ENCODE data around the gene MYOM3. TPM values are rescaled to one million over a fixed set of nuclear protein-coding genes. Genes with fewer than 3 reads are reported as not detected.

The MYOM3 gene
- total RNA-seq, 1 experiment from 2014 or later, result 0.05 TPM

GRCh38 chr1:24134376-24134775 lies 22.4 kb upstream of the MYOM3 start:
- POLR2A ChIA-PET, result no interaction called here

GRCh38 chr1:24133819-24134218 lies 21.9 kb upstream of the MYOM3 start:
- ATAC-seq (no peak), DNase-seq (ENCODE audit: low read depth, low spot score) (no peak)
- no peaks in the 10 kb centered on the region; the same call in 1 of the 2 replicates for H3K9me3 ChIP-seq (ENCODE audit: control insufficient read depth, insufficient read depth, low read depth, low read length)
- ChIA-PET CTCF (no interaction called here), POLR2A (no interaction called here)
- no peak overlapping the region for H3K27ac ChIP-seq (ENCODE audit: low read length)
- TF ChIP-seq POLR2AphosphoS5 (IDR thresholded peaks at IDR 0.05; ENCODE audit: low read depth, low read length), result no peak
- H3K27me3 ChIP-seq (ENCODE audit: control insufficient read depth, insufficient read depth, low read length), result no peaks in the 10 kb centered on the region
- in situ Hi-C loops (cut with HindIII; ENCODE audit: low pct_unique_long_range_greater_than_20kb, low sequenced_read_pairs), result no loop called here
- no peak overlapping the region for H3K4me3 ChIP-seq (ENCODE audit: low read depth in 2 of 2, low read length in 2 of 2)
- H3K4me1 ChIP-seq (ENCODE audit: control insufficient read depth, insufficient read depth, low read length), result no peaks in the 10 kb centered on the region
- intact Hi-C loops (cut with micrococcal nuclease; ENCODE audit: unreplicated experiment), result no loop called here
- BruUV-seq (replicated peaks), result no TSS peak
- no peaks in the 10 kb centered on the region for H3K36me3 ChIP-seq (ENCODE audit: control insufficient read depth, insufficient read depth, low read length)

More at GRCh38 chr1:24134376-24134775, 22.4 kb upstream of the MYOM3 start:
- H3K36me3 ChIP-seq (ENCODE audit: control insufficient read depth, insufficient read depth, low read length), result no peaks in the 10 kb centered on the region
- intact Hi-C loops (cut with micrococcal nuclease; ENCODE audit: unreplicated experiment), result no loop called here
- no peak for DNase-seq (ENCODE audit: low read depth, low spot score)
- H3K4me3 ChIP-seq (ENCODE audit: low read depth in 2 of 2, low read length in 2 of 2), result no peak overlapping the region
- H3K9me3 ChIP-seq (ENCODE audit: control insufficient read depth, insufficient read depth, low read depth, low read length), result no peaks in the 10 kb centered on the region; the same call in 1 of the 2 replicates
- in situ Hi-C loops (cut with HindIII; ENCODE audit: low pct_unique_long_range_greater_than_20kb, low sequenced_read_pairs), result no loop called here
- no peaks in the 10 kb centered on the region for H3K4me1 ChIP-seq (ENCODE audit: control insufficient read depth, insufficient read depth, low read length)
- CTCF ChIA-PET, result no interaction called here
- ATAC-seq, result no peak
- no peaks in the 10 kb centered on the region for H3K27me3 ChIP-seq (ENCODE audit: control insufficient read depth, insufficient read depth, low read length)
- H3K27ac ChIP-seq (ENCODE audit: low read length), result no peak overlapping the region
- TF ChIP-seq TCF7L2 (IDR thresholded peaks at IDR 0.05; ENCODE audit: low read depth, low read length), result no peak
- TF ChIP-seq, protein P1, sequence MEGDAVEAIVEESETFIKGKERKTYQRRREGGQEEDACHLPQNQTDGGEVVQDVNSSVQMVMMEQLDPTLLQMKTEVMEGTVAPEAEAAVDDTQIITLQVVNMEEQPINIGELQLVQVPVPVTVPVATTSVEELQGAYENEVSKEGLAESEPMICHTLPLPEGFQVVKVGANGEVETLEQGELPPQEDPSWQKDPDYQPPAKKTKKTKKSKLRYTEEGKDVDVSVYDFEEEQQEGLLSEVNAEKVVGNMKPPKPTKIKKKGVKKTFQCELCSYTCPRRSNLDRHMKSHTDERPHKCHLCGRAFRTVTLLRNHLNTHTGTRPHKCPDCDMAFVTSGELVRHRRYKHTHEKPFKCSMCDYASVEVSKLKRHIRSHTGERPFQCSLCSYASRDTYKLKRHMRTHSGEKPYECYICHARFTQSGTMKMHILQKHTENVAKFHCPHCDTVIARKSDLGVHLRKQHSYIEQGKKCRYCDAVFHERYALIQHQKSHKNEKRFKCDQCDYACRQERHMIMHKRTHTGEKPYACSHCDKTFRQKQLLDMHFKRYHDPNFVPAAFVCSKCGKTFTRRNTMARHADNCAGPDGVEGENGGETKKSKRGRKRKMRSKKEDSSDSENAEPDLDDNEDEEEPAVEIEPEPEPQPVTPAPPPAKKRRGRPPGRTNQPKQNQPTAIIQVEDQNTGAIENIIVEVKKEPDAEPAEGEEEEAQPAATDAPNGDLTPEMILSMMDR (IDR thresholded peaks at IDR 0.05), result no peak
- TF ChIP-seq, protein P2, sequence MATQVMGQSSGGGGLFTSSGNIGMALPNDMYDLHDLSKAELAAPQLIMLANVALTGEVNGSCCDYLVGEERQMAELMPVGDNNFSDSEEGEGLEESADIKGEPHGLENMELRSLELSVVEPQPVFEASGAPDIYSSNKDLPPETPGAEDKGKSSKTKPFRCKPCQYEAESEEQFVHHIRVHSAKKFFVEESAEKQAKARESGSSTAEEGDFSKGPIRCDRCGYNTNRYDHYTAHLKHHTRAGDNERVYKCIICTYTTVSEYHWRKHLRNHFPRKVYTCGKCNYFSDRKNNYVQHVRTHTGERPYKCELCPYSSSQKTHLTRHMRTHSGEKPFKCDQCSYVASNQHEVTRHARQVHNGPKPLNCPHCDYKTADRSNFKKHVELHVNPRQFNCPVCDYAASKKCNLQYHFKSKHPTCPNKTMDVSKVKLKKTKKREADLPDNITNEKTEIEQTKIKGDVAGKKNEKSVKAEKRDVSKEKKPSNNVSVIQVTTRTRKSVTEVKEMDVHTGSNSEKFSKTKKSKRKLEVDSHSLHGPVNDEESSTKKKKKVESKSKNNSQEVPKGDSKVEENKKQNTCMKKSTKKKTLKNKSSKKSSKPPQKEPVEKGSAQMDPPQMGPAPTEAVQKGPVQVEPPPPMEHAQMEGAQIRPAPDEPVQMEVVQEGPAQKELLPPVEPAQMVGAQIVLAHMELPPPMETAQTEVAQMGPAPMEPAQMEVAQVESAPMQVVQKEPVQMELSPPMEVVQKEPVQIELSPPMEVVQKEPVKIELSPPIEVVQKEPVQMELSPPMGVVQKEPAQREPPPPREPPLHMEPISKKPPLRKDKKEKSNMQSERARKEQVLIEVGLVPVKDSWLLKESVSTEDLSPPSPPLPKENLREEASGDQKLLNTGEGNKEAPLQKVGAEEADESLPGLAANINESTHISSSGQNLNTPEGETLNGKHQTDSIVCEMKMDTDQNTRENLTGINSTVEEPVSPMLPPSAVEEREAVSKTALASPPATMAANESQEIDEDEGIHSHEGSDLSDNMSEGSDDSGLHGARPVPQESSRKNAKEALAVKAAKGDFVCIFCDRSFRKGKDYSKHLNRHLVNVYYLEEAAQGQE (IDR thresholded peaks at IDR 0.05; ENCODE audit: insufficient read depth in 1 of 2, low read depth in 2 of 2, low read length in 1 of 2), result no peak
- no peak for TF ChIP-seq SIN3A (IDR thresholded peaks at IDR 0.05; ENCODE audit: borderline replicate concordance, insufficient read depth, low read depth, low read length)
- no peak for TF ChIP-seq POLR2AphosphoS5 (IDR thresholded peaks at IDR 0.05; ENCODE audit: low read depth, low read length)
- no TSS peak for BruUV-seq (replicated peaks)

DNA sequence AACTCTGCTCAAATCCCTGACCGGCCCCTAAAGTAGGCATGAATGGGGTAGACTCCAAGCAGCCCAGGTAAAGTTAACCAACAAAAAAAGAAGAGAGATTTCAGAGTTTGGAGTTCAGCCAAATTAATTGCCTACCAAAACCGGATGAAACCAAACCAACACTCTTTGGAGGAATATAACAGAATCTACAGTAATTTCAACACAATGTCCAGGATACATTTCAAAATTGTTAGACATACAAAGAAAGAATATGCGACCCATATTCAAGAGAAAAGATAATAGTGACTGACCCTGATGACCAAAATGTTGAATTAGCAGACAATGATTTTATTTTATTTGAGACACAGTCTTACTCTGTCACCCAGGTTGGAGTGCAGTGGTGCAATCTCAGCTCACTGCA lies 18.4 kb upstream of the MYOM3 start:
- no peaks in the 10 kb centered on the region; the same call in 1 of the 2 replicates for H3K9me3 ChIP-seq (ENCODE audit: control insufficient read depth, insufficient read depth, low read depth, low read length)
- in situ Hi-C loops (cut with HindIII; ENCODE audit: low pct_unique_long_range_greater_than_20kb, low sequenced_read_pairs) (no loop called here), intact Hi-C loops (cut with micrococcal nuclease; ENCODE audit: unreplicated experiment) (no loop called here)
- no peak overlapping the region for H3K27ac ChIP-seq (ENCODE audit: low read length)
- no peak overlapping the region for H3K4me3 ChIP-seq (ENCODE audit: low read depth in 2 of 2, low read length in 2 of 2)
- ChIA-PET CTCF (interaction anchor here (1.0 kb wide), 1 partner anchor 20 kb away, joined by 9 read pairs; no protein-coding TSS in a partner anchor), POLR2A (no interaction called here)
- DNase-seq (ENCODE audit: low read depth, low spot score) (no peak), ATAC-seq (no peak)
- no peaks in the 10 kb centered on the region for H3K4me1 ChIP-seq (ENCODE audit: control insufficient read depth, insufficient read depth, low read length)
- no peaks in the 10 kb centered on the region for H3K27me3 ChIP-seq (ENCODE audit: control insufficient read depth, insufficient read depth, low read length)
- BruUV-seq (replicated peaks), result no TSS peak
- no peaks in the 10 kb centered on the region for H3K36me3 ChIP-seq (ENCODE audit: control insufficient read depth, insufficient read depth, low read length)
- no peak for TF ChIP-seq SIN3A (IDR thresholded peaks at IDR 0.05; ENCODE audit: borderline replicate concordance, insufficient read depth, low read depth, low read length)
- no peak for TF ChIP-seq POLR2AphosphoS5 (IDR thresholded peaks at IDR 0.05; ENCODE audit: low read depth, low read length)
- TF ChIP-seq, protein P1 (IDR thresholded peaks at IDR 0.05), result no peak
- TF ChIP-seq TCF7L2 (IDR thresholded peaks at IDR 0.05; ENCODE audit: low read depth, low read length), result no peak
- TF ChIP-seq, protein P2 (IDR thresholded peaks at IDR 0.05; ENCODE audit: insufficient read depth in 1 of 2, low read depth in 2 of 2, low read length in 1 of 2), result no peak
